H1 (cell line): ENCODE data around the gene INPP5J. TPM values are rescaled to one million over a fixed set of nuclear protein-coding genes. Genes with fewer than 3 reads are reported as not detected.

Experiments
- CTCF ChIA-PET: fragments of 300-600 bp; sonication (Branson Sonifier 250); formaldehyde crosslinking; loops from one replicate; lab custom pipeline; 2021; ENCODE audit not compliant: partially characterized antibody; lab: Charles Lee
- POLR2A ChIA-PET: fragments of 300-600 bp; sonication (Branson Sonifier 250); formaldehyde crosslinking; loops from one replicate; lab custom pipeline; 2021; ENCODE audit warnings: inconsistent platforms; ENCODE audit not compliant: partially characterized antibody; lab: Charles Lee
- DNase-seq, 2 experiments: peaks; one replicate each; pipeline versions ENCODE4 v3.0.0 to v3.0.0-alpha.2; 2010 to 2022; ENCODE audit warnings: low spot score in 2 of 2, low read depth in 1 of 2, mixed read lengths in 1 of 2
- FAIRE-seq: peaks from 2 replicates; lab custom pipeline; 2011; peaks lifted over from hg19 to GRCh38; lab: Jason Lieb, UNC
- H2AFZ ChIP-seq: 2 replicates; pipeline ENCODE4 v1.8.1; 2012; ENCODE audit warnings: low read length, inconsistent platforms
- H2AK5ac ChIP-seq: 2 replicates; pipeline ENCODE4 v1.6.1; 2013; ENCODE audit warnings: low read depth, low read length
- H2BK120ac ChIP-seq: replicated peaks from 2 replicates; pipeline ENCODE3; 2013; ENCODE audit warnings: low read depth, low read length, inconsistent platforms
- H2BK12ac ChIP-seq: 2 replicates; pipeline ENCODE4 v1.6.1; 2013; ENCODE audit warnings: low read depth, low read length
- H2BK15ac ChIP-seq: 2 replicates; pipeline ENCODE4 v1.6.1; 2013; ENCODE audit warnings: low read length
- H2BK20ac ChIP-seq: 2 replicates; pipeline ENCODE4 v1.6.1; 2013; ENCODE audit warnings: low read length
- H2BK5ac ChIP-seq: 2 replicates; pipeline ENCODE4 v1.6.1; 2013; ENCODE audit warnings: low read depth, low read length
- H3K14ac ChIP-seq: 2 replicates; pipeline ENCODE4 v1.6.1; 2013; ENCODE audit warnings: inconsistent platforms; ENCODE audit not compliant: insufficient read length
- H3K18ac ChIP-seq: 2 replicates; pipeline ENCODE4 v1.6.1; 2013; ENCODE audit warnings: low read length; ENCODE audit errors: extremely low read depth
- H3K23ac ChIP-seq: 2 replicates; pipeline ENCODE4 v1.6.1; 2013; ENCODE audit warnings: inconsistent platforms; ENCODE audit not compliant: insufficient read length
- H3K23me2 ChIP-seq: 2 replicates; pipeline ENCODE4 v1.6.1; 2013; ENCODE audit warnings: low read depth, low read length
- H3K27ac ChIP-seq: 2 replicates; pipeline ENCODE4 v1.6.1; 2011; ENCODE audit warnings: low read depth, low read length, inconsistent platforms
- H3K27me3 ChIP-seq, 4 experiments: replicated peaks in 1 of 4; 1 replicate in 1 of 4; 2 replicates in 3 of 4; pipeline versions ENCODE4 v1.6.1 to v1.8.1; 2011 to 2013; ENCODE audit warnings: low read length in 3 of 4, mild to moderate bottlenecking in 3 of 4, inconsistent platforms in 2 of 4, mixed read lengths in 2 of 4, moderate library complexity in 1 of 4; ENCODE audit not compliant: control insufficient read depth in 3 of 4, insufficient read depth in 3 of 4; ENCODE audit errors: extremely low read depth in 1 of 4
- H3K36me3 ChIP-seq, 4 experiments: 2 replicates each; pipeline versions ENCODE4 v1.6.1 to v1.8.1; 2011 to 2013; ENCODE audit warnings: mild to moderate bottlenecking in 4 of 4, low read length in 3 of 4, moderate library complexity in 2 of 4, control low read depth in 1 of 4, inconsistent platforms in 1 of 4; ENCODE audit not compliant: insufficient read depth in 4 of 4, control insufficient read depth in 2 of 4
- H3K4ac ChIP-seq: replicated peaks from 2 replicates; pipeline ENCODE3; 2013; ENCODE audit warnings: low read length, low read depth, mixed read lengths, inconsistent platforms; ENCODE audit not compliant: insufficient read length
- H3K4me1 ChIP-seq, 4 experiments: replicated peaks in 1 of 4; 1 replicate in 1 of 4; 2 replicates in 3 of 4; pipeline versions ENCODE4 v1.6.1 to v1.8.1; 2011 to 2013; ENCODE audit warnings: low read length in 3 of 4, inconsistent platforms in 2 of 4, mixed read lengths in 1 of 4; ENCODE audit not compliant: insufficient read depth in 4 of 4, control insufficient read depth in 3 of 4
- H3K4me2 ChIP-seq, 2 experiments: 2 replicates each; pipeline versions ENCODE4 v1.6.1 to v1.8.1; 2011 to 2013; ENCODE audit warnings: low read depth in 2 of 2, low read length in 2 of 2, control low read depth in 1 of 2, inconsistent platforms in 1 of 2, mild to moderate bottlenecking in 1 of 2; ENCODE audit not compliant: insufficient read depth in 1 of 2
- H3K4me3 ChIP-seq, 4 experiments: fragments of 200-600, 300-600 bp in 1 of 4; sonication (generic), shearing (Covaris generic), sonication (Bioruptor Twin) in 1 of 4; 2 replicates each; pipeline versions ENCODE4 v1.5.1 to v1.8.1; 2011 to 2016; ENCODE audit warnings: low read length in 4 of 4, low read depth in 3 of 4, control low read depth in 2 of 4, inconsistent platforms in 2 of 4, mild to moderate bottlenecking in 2 of 4, mixed read lengths in 1 of 4, moderate library complexity in 1 of 4; ENCODE audit not compliant: insufficient read depth in 2 of 4; ENCODE audit errors: extremely low read depth in 1 of 4
- H3K56ac ChIP-seq: replicated peaks from 2 replicates; pipeline ENCODE3; 2013; ENCODE audit warnings: low read depth, mild to moderate bottlenecking, mixed read lengths, low read length, inconsistent platforms; ENCODE audit not compliant: insufficient read length
- H3K79me1 ChIP-seq: 2 replicates; pipeline ENCODE4 v1.6.1; 2013; ENCODE audit warnings: low read depth, low read length, control low read depth
- H3K79me2 ChIP-seq, 2 experiments: 2 replicates each; pipeline versions ENCODE4 v1.6.1 to v1.8.1; 2012 to 2013; ENCODE audit warnings: low read length in 2 of 2, mild to moderate bottlenecking in 2 of 2, inconsistent platforms in 1 of 2; ENCODE audit not compliant: insufficient read depth in 2 of 2, control insufficient read depth in 1 of 2
- H3K9ac ChIP-seq, 4 experiments: replicated peaks in 1 of 4; 1 replicate in 1 of 4; 2 replicates in 3 of 4; pipeline versions ENCODE4 v1.6.1 to v1.8.1; 2011 to 2013; ENCODE audit warnings: low read depth in 3 of 4, low read length in 3 of 4, control low read depth in 2 of 4, mild to moderate bottlenecking in 2 of 4, moderate library complexity in 2 of 4, inconsistent platforms in 1 of 4; ENCODE audit errors: extremely low read depth in 1 of 4
- H3K9me3 ChIP-seq, 2 experiments: 2 replicates each; pipeline versions ENCODE4 v1.6.1 to v1.8.1; 2012 to 2013; ENCODE audit warnings: mild to moderate bottlenecking in 2 of 2, moderate library complexity in 2 of 2, control low read depth in 1 of 2, inconsistent platforms in 1 of 2, low read depth in 1 of 2, low read length in 1 of 2, mixed read lengths in 1 of 2; ENCODE audit not compliant: insufficient read depth in 2 of 2
- H4K20me1 ChIP-seq, 2 experiments: replicated peaks in 1 of 2; 2 replicates each; pipeline versions ENCODE3 to v1.8.1; 2011 to 2013; ENCODE audit warnings: inconsistent platforms in 2 of 2, low read length in 2 of 2, mild to moderate bottlenecking in 1 of 2; ENCODE audit not compliant: insufficient read depth in 2 of 2, control insufficient read depth in 1 of 2
- H4K5ac ChIP-seq: 2 replicates; pipeline ENCODE4 v1.6.1; 2013; ENCODE audit warnings: low read length, low read depth, mixed read lengths, inconsistent platforms; ENCODE audit not compliant: insufficient read length
- H4K8ac ChIP-seq: 2 replicates; pipeline ENCODE4 v1.8.0; 2013; ENCODE audit warnings: mild to moderate bottlenecking, moderate library complexity, low read length, inconsistent platforms; ENCODE audit not compliant: insufficient read depth; ENCODE audit errors: extremely low read depth
- H4K91ac ChIP-seq: replicated peaks from 2 replicates; pipeline ENCODE3; 2013; ENCODE audit warnings: low read length, mixed read lengths, inconsistent platforms; ENCODE audit not compliant: insufficient read length
- RAD21 ChIP-seq, 2 experiments: IDR thresholded peaks in 1 of 2; conservative IDR thresholded peaks in 1 of 2; 2 replicates each; pipeline ENCODE4 v1.6.1; 2011; ENCODE audit warnings: low read depth in 2 of 2, low read length in 2 of 2, improper control_type of control experiment in 1 of 2, inconsistent platforms in 1 of 2, mild to moderate bottlenecking in 1 of 2, moderate library complexity in 1 of 2
- SIN3A ChIP-seq, 2 experiments: IDR thresholded peaks in 1 of 2; conservative IDR thresholded peaks in 1 of 2; 2 replicates each; pipeline ENCODE4 v1.6.1; 2011 to 2012; ENCODE audit warnings: low read length in 2 of 2, improper control_type of control experiment in 1 of 2, low read depth in 1 of 2, mild to moderate bottlenecking in 1 of 2
- WGBS, 2 experiments: shearing (Covaris generic) in 1 of 2; methylation state at CpG; one replicate each; pipeline versions ENCODE4 v1.1.6 to v1.1.7; 2013 to 2015; ENCODE audit warnings: low lambda C conversion rate in 2 of 2, mixed read lengths in 2 of 2, inconsistent platforms in 1 of 2, low coverage in 1 of 2, missing lambda C conversion rate in 1 of 2; ENCODE audit not compliant: insufficient replicate concordance in 2 of 2, insufficient coverage in 1 of 2, insufficient read length in 1 of 2; ENCODE audit errors: extremely low coverage in 1 of 2, missing lambda C conversion rate in 1 of 2; 5-methylcytosine and 5-hydroxymethylcytosine counted together
- polyA plus RNA-seq, 7 experiments: library from polyadenylated mRNA; depleted of rRNA in 3 of 7; stranded (reverse) in 5 of 7; unstranded in 2 of 7; fragments of >200 nt in 5 of 7; fragments of 200-250 nt in 2 of 7; gene quantifications; 1 replicate in 5 of 7; 2 replicates in 1 of 7; 4 replicates in 1 of 7; pipeline versions ENCODE4 v1.2.1 to v1.2.3, GENCODE V29; 2011 to 2013; ENCODE audit warnings: missing spikeins in 2 of 7, mixed read lengths in 2 of 7
- total RNA-seq: library from RNA; stranded (reverse); fragmentation: NEBNext Ultra II Directional; extraction: Animal tissue kit (Norgen Biotek cat#: 25700); gene quantifications from 2 replicates; pipeline ENCODE4 v1.2.1, GENCODE V29; 2021

The INPP5J gene
- total and polyA plus RNA-seq, 2 of the 8 experiments (the other 6 are each of a cell fraction or from before 2014, with no cell fraction given), result 5.4 to 6.0 TPM

DNA sequence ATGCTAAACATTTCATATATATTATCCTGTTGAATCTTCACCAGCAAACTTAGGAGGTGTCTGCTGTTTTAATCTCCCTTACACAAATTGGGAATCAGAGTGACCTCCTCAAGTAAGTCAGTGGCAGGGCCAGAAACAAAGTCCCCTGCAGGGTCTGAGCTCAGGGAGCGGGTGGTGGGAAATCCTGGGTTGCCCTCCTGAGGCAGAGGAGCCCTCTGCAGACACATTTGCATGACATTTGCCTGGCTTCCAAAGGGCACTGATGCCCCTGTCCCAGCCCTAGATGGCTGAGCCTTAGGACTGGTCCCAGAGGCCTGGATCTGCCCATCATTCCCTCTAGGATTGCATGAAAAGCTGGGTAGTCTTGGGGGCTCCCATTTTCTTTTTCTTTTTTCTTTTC lies 2.1 kb upstream of the INPP5J start:
- H3K14ac ChIP-seq, result no peak overlapping the region
- CTCF ChIA-PET, result interaction anchor here (0.7 to 2.9 kb wide), 7 partner anchors 11 to 107 kb away, joined by 3 to 14 read pairs (median 4); partner anchors contain the start of gene SELENOM
- WGBS, 2 experiments, result 57% methylated on average over 1 of the region's 1 CpG; no CpG with 5 or more reads in 1 of the 2 experiments
- H4K20me1 ChIP-seq, result no peaks in the 10 kb centered on the region
- no peak overlapping the region for H3K56ac ChIP-seq
- no peak overlapping the region for H2BK120ac ChIP-seq
- H2BK5ac ChIP-seq, result no peak overlapping the region
- H3K4ac ChIP-seq, result no peak overlapping the region
- H3K79me1 ChIP-seq, result no peaks in the 10 kb centered on the region
- no peak overlapping the region for H2BK15ac ChIP-seq
- H2BK12ac ChIP-seq, result no peak overlapping the region
- no peak overlapping the region for H3K4me2 ChIP-seq
- H3K4me3 ChIP-seq, result no peak overlapping the region
- DNase-seq, result no peak
- no peak overlapping the region for H3K23ac ChIP-seq
- H3K4me1 ChIP-seq, result peaks cover 0 to 11% (median 5%) of the 10 kb centered on the region in 4 experiments; a peak in 6 of 7 replicates
- H2BK20ac ChIP-seq, result no peak overlapping the region
- H3K79me2 ChIP-seq, result no peaks in the 10 kb centered on the region
- no peak for FAIRE-seq
- H4K91ac ChIP-seq, result no peak overlapping the region
- no peak overlapping the region for H3K18ac ChIP-seq
- H4K8ac ChIP-seq, result no peak overlapping the region
- no peak overlapping the region for H2AFZ ChIP-seq
- H3K9ac ChIP-seq, result no peak overlapping the region
- H3K23me2 ChIP-seq, result no peaks in the 10 kb centered on the region; the same call in 1 of the 2 replicates
- H3K9me3 ChIP-seq, result no peaks in the 10 kb centered on the region
- no peak overlapping the region for H2AK5ac ChIP-seq
- H3K27ac ChIP-seq, result no peak overlapping the region
- POLR2A ChIA-PET, result no interaction called here
- no peaks in the 10 kb centered on the region; a peak in 1 of 7 replicates for H3K27me3 ChIP-seq
- no peaks in the 10 kb centered on the region for H3K36me3 ChIP-seq
- no peak overlapping the region for H4K5ac ChIP-seq
- TF ChIP-seq RAD21 (IDR thresholded peaks at IDR 0.05 in 1 of 2, conservative IDR thresholded peaks at IDR 0.05 in 1 of 2; ENCODE audit: low read depth in 2 of 2, low read length in 2 of 2), result peak in 1 of 2 experiments; percentile 26; a peak in 1 of 4 replicates
- TF ChIP-seq SIN3A (conservative IDR thresholded peaks at IDR 0.05 in 1 of 2, IDR thresholded peaks at IDR 0.05 in 1 of 2; ENCODE audit: low read depth in 1 of 2, low read length in 2 of 2), result no peak
